GM12872 (cell line): ENCODE results near the gene C1QL1.

ENCODE experiments used
- TF ChIP-seq, protein P1 (sequence below): IDR thresholded peaks from 3 replicates; pipeline ENCODE4 v1.5.1; 2011; ENCODE audit warnings: low read depth, mild to moderate bottlenecking, low read length, moderate library complexity; ENCODE audit not compliant: insufficient read depth

C1QL1 gene

DNA sequence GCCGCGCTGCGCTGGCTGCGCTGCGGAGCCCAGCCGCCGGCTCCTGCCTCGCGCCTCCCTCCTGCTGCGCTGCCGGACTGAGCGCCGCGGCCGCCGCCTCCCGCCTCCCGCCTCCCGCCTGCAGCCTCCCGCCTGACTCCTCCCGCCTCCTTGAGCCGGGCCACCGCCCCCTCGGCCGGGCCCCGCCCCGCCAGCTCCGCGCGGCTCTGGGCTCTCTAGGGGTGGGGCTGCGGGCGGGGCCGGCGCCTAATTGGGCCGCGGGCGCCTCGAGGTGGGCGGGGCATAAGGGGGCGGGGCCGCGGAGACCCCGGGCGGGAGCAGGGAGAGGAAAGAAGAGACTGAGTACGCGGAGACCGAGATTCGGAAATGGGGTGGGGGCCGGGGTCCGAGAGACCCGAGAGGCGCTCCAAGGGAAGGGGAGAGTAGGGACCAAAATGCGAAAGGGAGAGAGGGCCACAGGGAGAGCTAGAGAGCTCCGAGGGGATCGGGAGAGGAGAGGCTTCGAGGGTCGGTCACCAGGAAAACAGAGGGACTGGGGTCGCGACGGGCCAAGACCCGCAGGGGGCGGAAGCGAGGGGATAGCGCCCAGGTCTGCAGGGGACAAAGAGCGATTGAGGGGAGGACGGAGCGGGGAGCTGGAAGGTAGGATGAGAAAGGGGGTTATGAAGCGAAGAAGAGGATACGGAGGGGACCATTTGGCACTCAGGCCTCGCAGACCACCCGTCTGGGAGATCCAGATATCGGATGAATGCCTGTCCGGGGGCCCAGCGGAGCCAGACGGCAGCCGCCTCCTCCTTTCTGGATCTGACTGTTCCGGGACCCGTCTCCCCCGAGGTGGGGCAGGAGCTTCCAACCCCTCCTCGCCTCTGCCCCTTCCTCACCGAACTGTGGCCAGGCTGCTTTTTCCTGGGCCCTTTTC is at the start of gene C1QL1:
TSS of gene C1QL1 (minus strand) at position 79 of the 919 bp plus-strand sequence. CDS start 255 bp downstream, outside the sequence.
- TF ChIP-seq, protein P1, sequence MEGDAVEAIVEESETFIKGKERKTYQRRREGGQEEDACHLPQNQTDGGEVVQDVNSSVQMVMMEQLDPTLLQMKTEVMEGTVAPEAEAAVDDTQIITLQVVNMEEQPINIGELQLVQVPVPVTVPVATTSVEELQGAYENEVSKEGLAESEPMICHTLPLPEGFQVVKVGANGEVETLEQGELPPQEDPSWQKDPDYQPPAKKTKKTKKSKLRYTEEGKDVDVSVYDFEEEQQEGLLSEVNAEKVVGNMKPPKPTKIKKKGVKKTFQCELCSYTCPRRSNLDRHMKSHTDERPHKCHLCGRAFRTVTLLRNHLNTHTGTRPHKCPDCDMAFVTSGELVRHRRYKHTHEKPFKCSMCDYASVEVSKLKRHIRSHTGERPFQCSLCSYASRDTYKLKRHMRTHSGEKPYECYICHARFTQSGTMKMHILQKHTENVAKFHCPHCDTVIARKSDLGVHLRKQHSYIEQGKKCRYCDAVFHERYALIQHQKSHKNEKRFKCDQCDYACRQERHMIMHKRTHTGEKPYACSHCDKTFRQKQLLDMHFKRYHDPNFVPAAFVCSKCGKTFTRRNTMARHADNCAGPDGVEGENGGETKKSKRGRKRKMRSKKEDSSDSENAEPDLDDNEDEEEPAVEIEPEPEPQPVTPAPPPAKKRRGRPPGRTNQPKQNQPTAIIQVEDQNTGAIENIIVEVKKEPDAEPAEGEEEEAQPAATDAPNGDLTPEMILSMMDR, result peak; percentile 15; the same call in 1 of the 3 replicates

DNA sequence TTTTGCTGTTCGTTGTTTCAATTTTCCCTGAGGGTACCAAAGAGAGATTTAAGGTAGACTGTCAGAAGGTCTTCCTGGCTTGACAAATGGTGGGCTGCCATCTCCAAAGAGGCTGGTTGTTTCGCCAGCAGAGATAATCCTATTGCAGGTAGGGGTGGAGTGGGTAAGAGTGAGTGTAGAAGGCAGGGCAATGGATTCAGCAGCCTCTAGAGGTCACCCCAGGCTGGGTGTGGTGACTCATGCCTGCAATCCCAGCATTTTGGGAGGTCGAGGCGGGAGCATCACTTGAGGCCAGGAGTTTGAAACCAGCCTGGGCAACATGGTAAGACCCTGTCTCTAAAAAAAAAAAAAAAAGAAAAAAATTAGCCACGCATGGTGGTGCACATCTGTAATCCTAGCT is 48.7 kb upstream of the C1QL1 start:
- TF ChIP-seq, protein P1, result peak; percentile 64

DNA sequence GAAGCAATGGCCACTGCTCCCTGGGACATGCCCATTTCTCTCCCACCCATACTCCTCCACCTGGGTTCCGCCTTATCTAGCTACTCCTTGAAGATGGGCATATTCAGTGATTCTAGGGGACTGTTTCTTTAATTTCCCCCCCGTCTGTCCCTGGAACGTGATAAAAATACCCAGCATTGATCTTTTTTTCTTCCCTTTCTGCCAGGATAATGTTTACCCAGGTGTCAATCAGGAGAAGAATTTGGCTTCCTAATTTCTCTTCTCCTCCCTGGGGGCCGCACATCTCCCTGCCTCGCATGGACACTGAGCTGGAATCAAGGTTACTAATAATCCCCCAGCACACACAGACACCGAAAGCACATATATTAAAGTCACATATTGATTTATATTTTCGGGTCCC is 48.1 kb upstream of the C1QL1 start:
- TF ChIP-seq, protein P1, result no peak

DNA sequence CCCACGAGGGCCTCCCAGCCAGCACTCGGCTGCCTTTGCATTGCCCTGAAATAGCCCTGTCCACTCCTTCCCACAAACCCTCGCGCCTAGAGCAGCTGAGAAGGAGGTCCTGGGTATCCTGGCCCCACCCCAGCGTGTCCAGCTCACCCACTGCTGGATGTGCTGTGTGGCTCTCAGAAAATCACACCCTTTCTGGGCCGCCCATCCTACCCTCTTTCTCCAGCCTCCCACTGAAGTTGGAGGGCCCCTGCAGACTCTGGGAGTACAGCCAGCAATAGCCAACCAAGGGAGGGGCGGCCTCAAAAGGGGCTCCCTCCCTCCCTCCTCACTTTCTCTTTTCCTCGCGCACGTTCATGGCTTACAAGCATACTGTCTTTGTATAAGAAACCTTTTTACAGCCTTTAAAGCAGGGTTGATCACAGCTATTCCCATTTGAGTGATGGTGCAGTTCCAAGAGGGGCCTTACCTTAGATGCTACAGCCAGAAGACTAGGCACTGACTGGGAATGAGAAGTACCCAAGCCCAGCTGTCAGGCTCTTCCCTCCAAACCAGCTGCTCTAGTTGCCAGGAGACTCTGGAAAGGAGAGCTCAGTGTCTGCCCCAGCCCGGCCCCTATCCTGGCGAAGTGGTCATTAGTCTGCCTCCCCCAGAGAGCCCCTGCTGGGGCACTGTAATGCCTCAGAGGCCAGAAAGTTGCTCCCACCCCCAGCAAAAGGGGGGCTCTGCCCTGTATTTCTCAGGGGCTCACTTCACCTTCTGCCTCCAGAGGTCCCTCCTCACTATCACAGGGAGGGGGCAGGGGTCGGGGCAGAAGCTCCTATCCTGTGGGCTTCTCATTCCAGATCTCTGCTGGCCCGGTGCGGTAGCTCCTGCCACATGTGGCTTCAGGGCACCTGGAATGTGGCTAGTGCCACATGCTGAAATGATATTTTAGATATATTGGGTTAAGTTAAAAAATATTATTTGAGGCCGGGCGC is 45.2 kb upstream of the C1QL1 start:
- TF ChIP-seq, protein P1, result no peak

DNA sequence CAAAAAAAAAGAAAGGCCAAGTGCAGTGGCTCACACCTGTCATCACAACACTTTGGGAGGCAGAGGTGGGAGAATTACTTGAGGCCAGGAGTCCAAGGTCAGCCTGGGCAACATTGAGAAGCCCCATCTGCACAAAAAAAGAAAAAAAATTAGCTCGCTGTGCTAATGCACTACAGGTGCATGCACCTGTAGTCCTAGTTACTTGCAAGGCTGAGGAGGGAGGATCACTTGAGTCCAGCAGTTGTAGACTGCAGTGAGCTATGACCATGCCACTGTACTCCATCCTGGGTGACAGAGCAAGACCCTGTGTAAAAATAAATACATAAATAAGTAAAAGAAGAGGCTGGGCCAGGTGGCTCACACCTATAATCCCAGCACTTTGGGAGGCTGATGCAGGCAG is 43.7 kb upstream of the C1QL1 start:
- TF ChIP-seq, protein P1, result no peak

DNA sequence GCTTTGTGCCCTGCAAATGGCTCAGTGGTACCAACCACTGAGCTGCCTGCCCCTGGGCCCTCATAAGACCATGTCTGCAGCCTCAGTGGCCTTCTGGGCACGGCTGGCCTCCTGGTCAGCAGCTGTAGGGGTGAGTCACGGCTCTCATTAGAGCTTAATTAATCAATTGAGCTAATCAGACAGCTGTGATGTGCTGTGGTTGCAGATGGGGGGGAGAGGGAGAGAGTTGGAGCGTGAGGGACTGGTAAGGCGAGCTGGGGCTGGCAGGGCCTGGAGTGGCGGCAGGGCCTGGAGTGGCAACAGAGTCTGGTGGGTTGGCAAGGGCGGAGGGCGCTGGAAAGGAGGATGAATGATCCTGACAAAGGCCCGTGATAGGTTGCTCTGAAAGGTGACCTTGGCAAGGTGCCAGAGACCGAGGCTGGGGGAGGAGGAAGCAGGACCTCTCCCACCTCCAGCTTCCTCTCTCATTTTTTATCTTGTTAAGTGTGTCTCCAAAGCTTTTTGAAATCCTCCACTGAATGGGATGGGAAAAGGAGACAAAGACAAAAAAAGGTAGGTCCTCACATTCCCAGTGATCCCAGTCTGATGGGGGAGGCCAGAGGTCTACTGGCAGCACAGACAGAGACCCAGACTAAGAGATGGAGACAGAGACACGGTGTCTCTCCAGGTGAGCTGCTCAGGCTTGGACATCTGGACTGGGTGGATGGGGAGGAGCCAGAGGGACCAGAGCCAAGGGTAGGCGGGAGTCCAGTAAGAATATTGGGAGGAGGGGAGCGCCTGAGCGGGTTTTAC is 41.8 kb upstream of the C1QL1 start:
- TF ChIP-seq, protein P1, result no peak
